Gastroesophageal sphincter (tissue), 3 donors: ENCODE measurements around the gene SLC44A3.

Experiments
- EP300 ChIP-seq: sonication (generic); formaldehyde crosslinking; IDR thresholded peaks from one replicate; pipeline ENCODE4 v1.6.1; 2017; ENCODE audit warnings: antibody characterized with exemption, mild to moderate bottlenecking
- POLR2A ChIP-seq, 2 donors: fragments of 450-650 bp; IDR thresholded peaks; one replicate each; pipeline ENCODE4 v1.6.1; 2017; ENCODE audit warnings: antibody characterized with exemption in 2 of 2, mild to moderate bottlenecking in 2 of 2, moderate library complexity in 1 of 2
- POLR2AphosphoS5 ChIP-seq: sonication (generic); formaldehyde crosslinking; IDR thresholded peaks from one replicate; pipeline ENCODE4 v1.6.1; 2017; ENCODE audit warnings: antibody characterized with exemption
- TF ChIP-seq, protein P1 (sequence below), 4 experiments: fragments of 200-600 bp in 2 of 4; fragments of 450-650 bp in 2 of 4; sonication (generic) in 1 of 4; IDR thresholded peaks; one replicate each; pipeline ENCODE4 v1.5.1; 2017 to 2019; ENCODE audit warnings: antibody characterized with exemption in 4 of 4, mild to moderate bottlenecking in 2 of 4, moderate library complexity in 2 of 4

DNA sequence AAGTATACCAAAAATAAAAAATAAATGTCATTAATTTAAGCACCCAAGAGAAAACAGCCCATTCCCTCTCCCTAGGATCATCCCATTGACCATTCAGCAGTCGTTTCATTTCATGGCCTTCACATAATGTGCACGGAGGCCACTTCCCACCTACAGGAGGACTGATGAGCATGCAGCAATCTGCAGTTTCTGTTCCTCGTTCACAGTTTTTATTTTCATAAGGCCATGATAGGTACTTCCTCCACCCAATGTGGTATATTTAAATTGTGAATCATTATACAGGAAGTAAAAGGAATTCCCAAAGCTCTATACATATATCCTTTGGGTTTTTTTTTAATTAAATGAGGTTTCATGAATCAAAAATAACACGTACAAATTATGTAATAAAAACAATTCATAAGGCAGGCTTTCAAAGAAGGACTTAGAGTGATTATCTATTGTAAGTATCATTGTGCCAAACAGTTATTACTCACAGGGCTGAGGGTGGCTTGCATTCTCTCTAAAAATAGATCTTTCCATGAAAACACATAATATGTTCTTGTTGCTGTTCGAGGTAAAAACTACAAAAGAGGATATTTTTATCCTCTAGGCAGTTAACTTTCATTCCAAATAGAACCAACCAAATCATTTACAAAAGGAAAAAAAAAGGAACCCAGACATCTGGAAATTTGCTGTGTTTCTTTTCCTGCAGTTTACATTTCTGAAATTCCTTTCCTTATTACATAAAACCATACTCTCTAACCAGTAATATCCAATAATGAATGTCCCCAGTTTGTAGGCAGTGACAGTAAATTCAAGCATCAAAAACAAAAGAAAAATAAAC, 27.5 kb upstream of the SLC44A3 start:
- no peak for TF ChIP-seq POLR2AphosphoS5
- TF ChIP-seq, protein P1, sequence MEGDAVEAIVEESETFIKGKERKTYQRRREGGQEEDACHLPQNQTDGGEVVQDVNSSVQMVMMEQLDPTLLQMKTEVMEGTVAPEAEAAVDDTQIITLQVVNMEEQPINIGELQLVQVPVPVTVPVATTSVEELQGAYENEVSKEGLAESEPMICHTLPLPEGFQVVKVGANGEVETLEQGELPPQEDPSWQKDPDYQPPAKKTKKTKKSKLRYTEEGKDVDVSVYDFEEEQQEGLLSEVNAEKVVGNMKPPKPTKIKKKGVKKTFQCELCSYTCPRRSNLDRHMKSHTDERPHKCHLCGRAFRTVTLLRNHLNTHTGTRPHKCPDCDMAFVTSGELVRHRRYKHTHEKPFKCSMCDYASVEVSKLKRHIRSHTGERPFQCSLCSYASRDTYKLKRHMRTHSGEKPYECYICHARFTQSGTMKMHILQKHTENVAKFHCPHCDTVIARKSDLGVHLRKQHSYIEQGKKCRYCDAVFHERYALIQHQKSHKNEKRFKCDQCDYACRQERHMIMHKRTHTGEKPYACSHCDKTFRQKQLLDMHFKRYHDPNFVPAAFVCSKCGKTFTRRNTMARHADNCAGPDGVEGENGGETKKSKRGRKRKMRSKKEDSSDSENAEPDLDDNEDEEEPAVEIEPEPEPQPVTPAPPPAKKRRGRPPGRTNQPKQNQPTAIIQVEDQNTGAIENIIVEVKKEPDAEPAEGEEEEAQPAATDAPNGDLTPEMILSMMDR (IDR thresholded peaks at IDR 0.05), result peak in 3 of 4 experiments; percentile 27 to 54 (median 49)
- TF ChIP-seq POLR2A (IDR thresholded peaks at IDR 0.05), result no peak
- no peak for TF ChIP-seq EP300
